Upper lobe of left lung (tissue), 4 donors: ENCODE results near the gene INPP5J.

Experiments
- CTCF ChIP-seq, 6 experiments: fragments of 450-650 bp in 4 of 6; fragments of 200-600 bp in 2 of 6; sonication (generic) in 2 of 6; IDR thresholded peaks; one replicate each; pipeline ENCODE4 v1.5.1; 2016 to 2019; ENCODE audit warnings: antibody characterized with exemption in 6 of 6
- POLR2A ChIP-seq, 4 donors: fragments of 450-650 bp; IDR thresholded peaks; one replicate each; pipeline ENCODE4 v1.5.1; 2016 to 2017; ENCODE audit warnings: antibody characterized with exemption in 4 of 4, mild to moderate bottlenecking in 2 of 4

DNA sequence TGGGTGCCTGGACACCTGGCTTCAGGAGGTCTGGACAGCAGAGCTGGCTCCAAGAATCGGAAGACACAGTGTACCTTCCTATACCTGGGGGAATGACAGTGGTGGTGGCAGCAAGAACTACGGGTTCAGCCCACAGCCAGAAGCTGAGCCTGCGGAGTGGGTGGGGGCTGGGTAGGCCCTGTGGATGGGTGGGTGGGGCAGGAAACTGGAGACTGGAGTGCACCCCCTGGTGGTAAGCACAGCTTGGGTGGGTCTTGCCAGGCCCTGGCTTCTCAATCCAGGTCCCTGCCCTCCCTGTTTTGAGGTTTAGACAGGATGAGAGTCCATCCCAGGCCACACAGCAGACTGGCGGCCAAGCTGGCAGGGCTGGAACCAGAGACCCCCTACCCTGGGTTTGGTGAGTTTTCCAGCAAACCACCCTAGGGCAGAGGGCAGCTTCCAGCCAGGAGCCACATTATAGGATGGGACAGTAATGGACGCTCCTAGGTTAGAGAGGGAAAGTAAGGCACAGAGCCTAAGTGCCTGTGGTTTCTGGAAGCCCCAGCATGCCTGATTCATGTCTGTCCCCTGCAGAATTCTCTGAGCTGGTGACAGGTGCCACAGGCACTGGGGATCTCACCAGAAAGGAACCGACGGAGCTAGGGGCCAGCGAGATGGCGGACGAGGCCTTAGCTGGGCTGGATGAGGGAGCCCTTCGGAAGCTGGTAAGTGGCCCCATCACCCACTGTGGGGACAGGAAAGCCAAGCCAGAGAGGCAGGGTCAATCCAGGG is 40.0 kb upstream of the INPP5J start:
- no peak for TF ChIP-seq POLR2A (IDR thresholded peaks at IDR 0.05)
- peak; percentile 27 to 72 (median 61) for TF ChIP-seq CTCF (IDR thresholded peaks at IDR 0.05)
